AG09309 (cell line): ENCODE data around the gene CCHCR1.

Source experiments
- DNase-seq: peaks from one replicate; pipeline ENCODE4 v3.0.0-alpha.2; 2010; ENCODE audit warnings: low read depth
- H3K4me3 ChIP-seq: 2 replicates; pipeline ENCODE4 v1.5.1; 2011; ENCODE audit warnings: mild to moderate bottlenecking, low read depth, low read length, moderate library complexity; ENCODE audit not compliant: control insufficient read depth
- CTCF ChIP-seq: IDR thresholded peaks from 2 replicates; pipeline ENCODE4 v1.5.1; 2011; ENCODE audit warnings: mild to moderate bottlenecking, low read depth, low read length, inconsistent platforms; ENCODE audit not compliant: insufficient read depth, control insufficient read depth; ENCODE audit errors: missing control alignments

CCHCR1 gene

GRCh38 chr6:31142361-31142761, 15.2 kb downstream of the CCHCR1 start:
- DNase-seq: no peak
- no peak overlapping the region for H3K4me3 ChIP-seq
- TF ChIP-seq CTCF: no peak

- no peak overlapping the region for H3K4me3 ChIP-seq
- no peak for DNase-seq
- TF ChIP-seq CTCF: no peak
These were observed 17.0 kb downstream of the CCHCR1 start for GRCh38 chr6:31140643-31141042.

- TF ChIP-seq CTCF: no peak
- DNase-seq: no peak
- no peak overlapping the region for H3K4me3 ChIP-seq
These were observed 18.0 kb downstream of the CCHCR1 start for GRCh38 chr6:31139599-31139998.

GRCh38 chr6:31138982-31139381, 18.6 kb downstream of the CCHCR1 start, which contains the start of gene PSORS1C2:
PSORS1C2 (minus strand) TSS chr6:31139066; CDS start chr6:31139026, 40 bp downstream.
- TF ChIP-seq CTCF: no peak
- no peak within 1 kb of the TSS for H3K4me3 ChIP-seq

DNA sequence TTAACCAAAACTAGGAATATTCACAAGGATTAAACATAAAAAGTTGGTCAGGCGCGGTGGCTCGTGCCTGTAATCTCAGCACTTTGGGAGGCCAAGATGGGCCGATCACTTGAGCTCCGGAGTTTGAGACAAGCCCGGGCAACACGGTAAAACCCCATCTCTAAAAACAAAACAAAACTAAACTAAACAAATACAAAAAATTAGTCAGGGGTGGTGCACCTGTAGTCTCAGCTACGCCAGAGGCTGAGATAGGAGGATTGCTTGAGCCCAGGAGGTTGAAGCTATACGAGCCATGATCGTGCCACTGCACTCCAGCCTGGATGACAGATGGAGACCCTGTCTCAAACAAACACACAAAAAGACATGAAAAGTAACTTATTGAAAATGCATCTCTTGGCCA, 21.9 kb downstream of the CCHCR1 start:
- no peak overlapping the region for H3K4me3 ChIP-seq
- TF ChIP-seq CTCF: no peak
- DNase-seq: no peak

More at GRCh38 chr6:31138982-31139381, 18.6 kb downstream of the CCHCR1 start, which contains the start of gene PSORS1C2:
- no peak for DNase-seq

- H3K4me3 ChIP-seq: no peak overlapping the region
- TF ChIP-seq CTCF: no peak
- no peak for DNase-seq
These were observed 24.8 kb downstream of the CCHCR1 start for GRCh38 chr6:31132806-31133205.

DNA sequence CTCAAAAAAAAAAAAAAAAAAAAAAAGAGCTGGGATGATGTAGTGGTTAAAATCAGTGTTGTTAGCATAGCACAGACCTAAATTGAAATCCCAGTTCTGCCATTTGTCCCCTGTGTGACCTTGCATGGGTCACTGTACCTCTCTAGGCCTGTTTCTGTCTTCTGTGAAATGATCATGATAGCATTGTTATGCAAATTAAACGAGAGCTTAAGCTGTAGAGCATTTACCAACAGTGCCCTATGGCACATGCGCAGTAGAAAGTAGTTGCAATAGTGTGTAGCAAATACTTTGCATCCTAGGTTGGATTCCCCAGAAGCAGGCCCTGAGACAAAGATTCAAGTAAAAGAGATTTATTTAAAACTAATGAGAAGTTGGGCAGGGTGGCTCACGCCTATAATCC, 26.0 kb downstream of the CCHCR1 start:
- no peak overlapping the region for H3K4me3 ChIP-seq
- DNase-seq: no peak
- no peak for TF ChIP-seq CTCF
